IMR-90 (cell line): ENCODE data around the gene ACACB. TPM values are rescaled to one million over a fixed set of nuclear protein-coding genes. Genes with fewer than 3 reads are reported as not detected.

ENCODE experiments used
- ATAC-seq: fragments of 200-7000 bp; cut with Tn5 transposase; 2 replicates; pipeline ENCODE4 v1.9.1; 2020; ENCODE audit warnings: low read depth, mild to moderate bottlenecking, moderate library complexity
- BruUV-seq: library from RNA; stranded (reverse); fragments of 400-500 nt; replicated peaks from 2 replicates; lab custom pipeline; 2021; lab: Mats Ljungman, UMichigan
- CTCF ChIA-PET: fragments of 300-600 bp; formaldehyde crosslinking; extraction: SDS; loops from one replicate; lab custom pipeline; 2021; ENCODE audit warnings: antibody characterized with exemption; lab: Yijun Ruan, JAX
- POLR2A ChIA-PET: fragments of 300-600 bp; sonication (Branson Sonifier 250); formaldehyde crosslinking; loops from one replicate; lab custom pipeline; 2022; ENCODE audit warnings: antibody characterized with exemption; ENCODE audit not compliant: unreplicated experiment; lab: Charles Lee
- DNase-seq: peaks from one replicate; pipeline ENCODE4 v3.0.0; 2013
- H2AFZ ChIP-seq: replicated peaks from 2 replicates; pipeline ENCODE3; 2013; ENCODE audit warnings: low read length, mild to moderate bottlenecking; ENCODE audit not compliant: poor library complexity
- H2AK5ac ChIP-seq: 2 replicates; pipeline ENCODE4 v1.6.1; 2013; ENCODE audit warnings: low read depth, low read length, inconsistent platforms
- H2AK9ac ChIP-seq: replicated peaks from 2 replicates; pipeline ENCODE3; 2013; ENCODE audit warnings: mild to moderate bottlenecking, low read depth, low read length, moderate library complexity; ENCODE audit not compliant: poor library complexity
- H2BK120ac ChIP-seq: 2 replicates; pipeline ENCODE4 v1.6.1; 2013; ENCODE audit warnings: low read depth, low read length, inconsistent platforms
- H2BK15ac ChIP-seq: 3 replicates; pipeline ENCODE4 v1.6.1; 2013; ENCODE audit warnings: low read depth, low read length, inconsistent platforms
- H2BK20ac ChIP-seq: 2 replicates; pipeline ENCODE4 v1.6.1; 2013; ENCODE audit warnings: low read depth, mild to moderate bottlenecking, inconsistent platforms, low read length, moderate library complexity
- H2BK5ac ChIP-seq: 2 replicates; pipeline ENCODE4 v1.6.1; 2013; ENCODE audit warnings: mild to moderate bottlenecking, low read depth, low read length, inconsistent platforms; ENCODE audit not compliant: poor library complexity, severe bottlenecking
- H3K14ac ChIP-seq: replicated peaks from 2 replicates; pipeline ENCODE4 v1.6.1; 2013; ENCODE audit warnings: low read depth, low read length, inconsistent platforms
- H3K18ac ChIP-seq: 2 replicates; pipeline ENCODE4 v1.6.1; 2013; ENCODE audit warnings: low read depth, low read length, control low read depth
- H3K23ac ChIP-seq: 2 replicates; pipeline ENCODE4 v1.6.1; 2013; ENCODE audit warnings: low read depth, low read length, inconsistent platforms
- H3K27ac ChIP-seq: 2 replicates; pipeline ENCODE4 v1.5.1; 2013; ENCODE audit warnings: mild to moderate bottlenecking, control low read depth, low read length; ENCODE audit not compliant: insufficient read depth
- H3K27me3 ChIP-seq: 2 replicates; pipeline ENCODE4 v1.6.1; 2013; ENCODE audit warnings: low read length; ENCODE audit not compliant: control insufficient read depth, insufficient read depth
- H3K36me3 ChIP-seq: 2 replicates; pipeline ENCODE4 v1.6.1; 2013; ENCODE audit warnings: low read length, mixed read lengths; ENCODE audit not compliant: control insufficient read depth, insufficient read depth
- H3K4ac ChIP-seq: 2 replicates; pipeline ENCODE4 v1.6.1; 2013; ENCODE audit warnings: low read depth, low read length, inconsistent platforms
- H3K4me1 ChIP-seq: 2 replicates; pipeline ENCODE4 v1.6.1; 2013; ENCODE audit warnings: low read length, mixed read lengths; ENCODE audit not compliant: control insufficient read depth, insufficient read depth
- H3K4me2 ChIP-seq: 2 replicates; pipeline ENCODE4 v1.6.1; 2013; ENCODE audit warnings: low read depth, mild to moderate bottlenecking, control low read depth, low read length, moderate library complexity
- H3K4me3 ChIP-seq: 2 replicates; pipeline ENCODE4 v1.5.1; 2013; ENCODE audit warnings: low read depth, mild to moderate bottlenecking, control low read depth, low read length, moderate library complexity; ENCODE audit not compliant: insufficient read depth
- H3K56ac ChIP-seq: 2 replicates; pipeline ENCODE4 v1.6.1; 2013; ENCODE audit warnings: low read length, inconsistent platforms; ENCODE audit not compliant: insufficient read depth; ENCODE audit errors: extremely low read depth
- H3K79me1 ChIP-seq, 2 experiments: 2 replicates each; pipeline ENCODE4 v1.6.1; 2013; ENCODE audit warnings: low read length in 2 of 2, inconsistent platforms in 1 of 2, low read depth in 1 of 2
- H3K9ac ChIP-seq: 2 replicates; pipeline ENCODE4 v1.6.1; 2013; ENCODE audit warnings: low read depth, low read length, control low read depth
- H3K9me1 ChIP-seq: 2 replicates; pipeline ENCODE4 v1.6.1; 2013; ENCODE audit warnings: low read length, inconsistent platforms; ENCODE audit not compliant: insufficient read depth
- H3K9me3 ChIP-seq: 2 replicates; pipeline ENCODE4 v1.6.1; 2013; ENCODE audit warnings: low read length; ENCODE audit not compliant: control insufficient read depth, insufficient read depth
- H4K20me1 ChIP-seq: 2 replicates; pipeline ENCODE4 v1.6.1; 2013; ENCODE audit warnings: low read length, inconsistent platforms; ENCODE audit not compliant: insufficient read depth
- H4K5ac ChIP-seq: 2 replicates; pipeline ENCODE4 v1.6.1; 2013; ENCODE audit warnings: mild to moderate bottlenecking, low read depth, low read length, control low read depth
- H4K8ac ChIP-seq, 2 experiments: 2 replicates each; pipeline ENCODE4 v1.6.1; 2013; ENCODE audit warnings: low read depth in 2 of 2, low read length in 2 of 2, control low read depth in 1 of 2, inconsistent platforms in 1 of 2
- H4K91ac ChIP-seq: 2 replicates; pipeline ENCODE4 v1.6.1; 2013; ENCODE audit warnings: low read depth, low read length, inconsistent platforms; ENCODE audit not compliant: insufficient read depth
- RAD21 ChIP-seq: IDR thresholded peaks from 2 replicates; pipeline ENCODE4 v1.6.1; 2012; ENCODE audit warnings: low read length, improper control_type of control experiment
- WGBS, 2 experiments: methylation state at CpG; one replicate each; pipeline versions ENCODE4 v1.1.5 to v1.1.7; 2013; ENCODE audit warnings: missing lambda C conversion rate in 2 of 2; ENCODE audit not compliant: insufficient read length in 1 of 2; ENCODE audit errors: extremely low coverage in 2 of 2; 5-methylcytosine and 5-hydroxymethylcytosine counted together
- dilution Hi-C: fragments of 300-500 bp; cut with HindIII; formaldehyde crosslinking; loops from one replicate; pipeline ENCODE4 v1.14.3; 2018; ENCODE audit warnings: low sequenced_read_pairs; ENCODE audit not compliant: unreplicated experiment
- in situ Hi-C: fragments of 300-500 bp; cut with MboI; formaldehyde crosslinking; loops from 3 replicates; pipeline ENCODE4 v1.14.3; 2019; ENCODE audit warnings: low sequenced_read_pairs, inconsistent platforms, mixed read lengths
- intact Hi-C: fragments of 100-400 bp; cut with micrococcal nuclease; formaldehyde crosslinking; loops from 2 replicates; pipeline ENCODE4 v1.10.0; 2022
- polyA plus RNA-seq, 3 experiments: library from polyadenylated mRNA; depleted of rRNA; stranded (reverse); fragments of >200 nt; gene quantifications; 2 replicates each; pipeline ENCODE4 v1.2.3, GENCODE V29; 2012; ENCODE audit warnings: low replicate concordance in 1 of 3
- total RNA-seq: library from RNA; depleted of rRNA; stranded (reverse); fragments of >200 nt; gene quantifications from 2 replicates; pipeline ENCODE4 v1.2.3, GENCODE V29; 2012
- TF ChIP-seq, protein P1 (sequence below): fragments of 150-350 bp; IDR thresholded peaks from 2 replicates; pipeline ENCODE4 v1.6.1; 2017; ENCODE audit warnings: mild to moderate bottlenecking, antibody characterized with exemption, low read length, low read depth

Gene ACACB
- total and polyA plus RNA-seq, 2 of the 4 experiments (the other 2 are of a cell fraction) = 2.0 to 2.1 TPM

DNA sequence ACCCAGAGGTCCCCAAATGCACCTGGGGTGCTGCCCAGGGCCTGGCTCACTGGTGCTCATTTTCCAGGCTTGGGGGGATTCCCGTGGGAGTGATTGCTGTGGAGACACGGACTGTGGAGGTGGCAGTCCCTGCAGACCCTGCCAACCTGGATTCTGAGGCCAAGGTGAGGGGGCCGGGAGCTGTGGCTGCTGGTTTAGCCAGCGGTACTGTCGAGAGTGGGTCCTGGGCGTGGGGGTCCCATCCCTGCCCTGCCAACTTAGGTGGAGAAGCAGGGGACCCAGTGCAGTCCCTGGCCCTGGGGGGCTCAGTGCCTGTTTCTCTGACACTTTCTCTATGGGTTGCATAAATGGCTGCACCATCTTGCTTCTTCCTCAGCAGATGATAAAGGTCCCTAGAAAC lies 141.8 kb downstream of the ACACB start:
- dilution Hi-C loops (no loop called here), intact Hi-C loops (no loop called here), in situ Hi-C loops (no loop called here)
- Histone ChIP-seq H4K91ac (no peak overlapping the region), H3K4me1 (no peaks in the 10 kb centered on the region), H3K9ac (no peak overlapping the region), H3K14ac (no peak overlapping the region), H2BK120ac (no peak overlapping the region), H3K9me1 (no peaks in the 10 kb centered on the region), H3K9me3 (peaks cover 8% of the 10 kb centered on the region; the same call in 1 of the 2 replicates), H2AK5ac (no peak overlapping the region), H2AK9ac (no peak overlapping the region), H3K23ac (no peak overlapping the region), H3K79me1 (no peaks in the 10 kb centered on the region), H3K4me2 (no peak overlapping the region), H3K56ac (no peak overlapping the region), H3K4me3 (no peak overlapping the region), H3K18ac (no peak overlapping the region), H2BK15ac (no peak overlapping the region), H2AFZ (no peak overlapping the region), H4K8ac (no peak overlapping the region), H3K27ac (no peak overlapping the region), H2BK5ac (no peak overlapping the region), H4K5ac (no peak overlapping the region), H3K36me3 (0 out of 2 replicates have a peak, but pooled peaks cover 3% of the 10 kb centered on the region), H2BK20ac (no peak overlapping the region), H3K27me3 (no peaks in the 10 kb centered on the region), H4K20me1 (no peaks in the 10 kb centered on the region), H3K4ac (no peak overlapping the region)
- DNase-seq (no peak), ATAC-seq (no peak)
- BruUV-seq = no TSS peak
- CTCF ChIA-PET = no interaction called here
- TF ChIP-seq, protein P1, sequence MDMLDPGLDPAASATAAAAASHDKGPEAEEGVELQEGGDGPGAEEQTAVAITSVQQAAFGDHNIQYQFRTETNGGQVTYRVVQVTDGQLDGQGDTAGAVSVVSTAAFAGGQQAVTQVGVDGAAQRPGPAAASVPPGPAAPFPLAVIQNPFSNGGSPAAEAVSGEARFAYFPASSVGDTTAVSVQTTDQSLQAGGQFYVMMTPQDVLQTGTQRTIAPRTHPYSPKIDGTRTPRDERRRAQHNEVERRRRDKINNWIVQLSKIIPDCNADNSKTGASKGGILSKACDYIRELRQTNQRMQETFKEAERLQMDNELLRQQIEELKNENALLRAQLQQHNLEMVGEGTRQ = no peak
- TF ChIP-seq RAD21 = no peak
- POLR2A ChIA-PET = no interaction called here
- WGBS, 2 experiments = 90% methylated on average over 4 of the region's 6 CpGs; no CpG with 5 or more reads in 1 of the 2 experiments
